ENCODE measurements around the gene KLHDC7A. TPM values are rescaled to one million over a fixed set of nuclear protein-coding genes. Genes with fewer than 3 reads are reported as not detected.

The KLHDC7A gene
- total and polyA plus RNA-seq, 2 of the 4 experiments (the other 2 are of a cell fraction): not detected

DNA sequence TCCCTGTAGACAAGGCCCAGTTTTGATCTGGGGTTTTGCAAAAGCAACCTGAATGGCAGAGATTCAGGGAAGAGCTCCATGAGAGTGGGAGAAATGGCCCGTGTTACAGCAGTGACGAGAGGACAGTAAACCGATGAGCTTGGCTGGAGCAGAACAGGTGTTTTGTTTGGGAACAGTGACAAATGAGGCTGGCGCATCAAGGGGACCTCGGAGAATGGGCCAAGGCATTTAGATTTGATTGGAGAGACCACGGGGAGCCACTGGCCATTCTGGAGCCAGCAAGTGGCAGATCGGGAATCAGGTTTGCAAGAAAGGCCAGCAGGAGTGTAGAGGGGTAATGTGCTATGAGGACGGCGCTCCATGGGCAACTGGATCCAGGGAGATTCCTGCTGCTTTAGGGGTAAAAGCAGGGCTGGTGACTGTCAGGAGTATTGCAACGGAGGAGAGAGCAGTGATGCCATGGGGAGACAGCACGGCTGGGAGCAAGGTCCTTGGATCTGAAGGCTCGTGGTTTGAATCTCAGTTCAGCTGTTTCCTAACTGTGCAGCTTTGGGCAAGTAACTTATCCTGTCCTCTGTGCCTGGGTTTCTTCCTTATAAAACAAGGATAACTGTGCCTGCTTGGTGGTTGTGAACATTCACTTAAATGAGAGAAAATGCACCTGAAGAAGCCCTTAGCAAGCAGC, 9.9 kb upstream of the KLHDC7A start:
- Histone ChIP-seq H3K4me1 (ENCODE audit: control insufficient read depth, insufficient read depth, low read length) (no peaks in the 10 kb centered on the region), H3K27ac (ENCODE audit: insufficient read depth, low read length) (no peak overlapping the region), H4K91ac (ENCODE audit: insufficient read depth, low read depth, low read length) (no peak overlapping the region), H3K36me3 (ENCODE audit: control insufficient read depth, insufficient read depth, low read length) (no peaks in the 10 kb centered on the region), H3K4me3 (ENCODE audit: insufficient read depth, low read depth, low read length) (no peak overlapping the region), H3K18ac (ENCODE audit: low read depth, low read length) (no peak overlapping the region), H3K79me1 (ENCODE audit: low read depth in 1 of 2, low read length in 2 of 2) (no peaks in the 10 kb centered on the region), H4K20me1 (ENCODE audit: insufficient read depth, low read length) (no peaks in the 10 kb centered on the region), H2BK120ac (ENCODE audit: low read depth, low read length) (no peak overlapping the region), H2AK9ac (replicated peaks; ENCODE audit: low read depth, low read length, poor library complexity) (no peak overlapping the region), H2BK15ac (ENCODE audit: low read depth, low read length) (no peak overlapping the region), H3K56ac (ENCODE audit: extremely low read depth, insufficient read depth, low read length) (no peak overlapping the region), H2BK5ac (ENCODE audit: low read depth, low read length, poor library complexity, severe bottlenecking) (no peak overlapping the region), H3K4ac (ENCODE audit: low read depth, low read length) (no peak overlapping the region), H4K5ac (ENCODE audit: low read depth, low read length) (no peak overlapping the region), H3K23ac (ENCODE audit: low read depth, low read length) (no peak overlapping the region), H3K9me1 (ENCODE audit: insufficient read depth, low read length) (no peaks in the 10 kb centered on the region), H2AFZ (replicated peaks; ENCODE audit: low read length, poor library complexity) (no peak overlapping the region), H3K14ac (replicated peaks; ENCODE audit: low read depth, low read length) (no peak overlapping the region), H4K8ac (ENCODE audit: low read depth in 2 of 2, low read length in 2 of 2) (no peak overlapping the region), H2AK5ac (ENCODE audit: low read depth, low read length) (no peak overlapping the region), H3K9me3 (ENCODE audit: control insufficient read depth, insufficient read depth, low read length) (peaks cover 22% of the 10 kb centered on the region), H3K9ac (ENCODE audit: low read depth, low read length) (no peak overlapping the region), H3K27me3 (ENCODE audit: control insufficient read depth, insufficient read depth, low read length) (no peaks in the 10 kb centered on the region), H3K4me2 (ENCODE audit: low read depth, low read length) (no peak overlapping the region), H2BK20ac (ENCODE audit: low read depth, low read length) (no peak overlapping the region)
- TF ChIP-seq RAD21 (IDR thresholded peaks at IDR 0.05; ENCODE audit: low read length) (no peak), FOS (IDR thresholded peaks at IDR 0.05; ENCODE audit: low read depth, low read length) (no peak), NFE2L2 (IDR thresholded peaks at IDR 0.05; ENCODE audit: low read depth, low read length) (no peak), MAFK (IDR thresholded peaks at IDR 0.05; ENCODE audit: low read depth, low read length) (no peak), SMC3 (IDR thresholded peaks at IDR 0.05; ENCODE audit: low read depth, low read length) (no peak), POLR2A (IDR thresholded peaks at IDR 0.05; ENCODE audit: low read depth, low read length) (no peak), BHLHE40 (IDR thresholded peaks at IDR 0.05; ENCODE audit: low read depth, low read length) (no peak), RCOR1 (IDR thresholded peaks at IDR 0.05; ENCODE audit: insufficient replicate concordance, low read length) (no peak), CHD1 (IDR thresholded peaks at IDR 0.05; ENCODE audit: low read depth, low read length) (no peak), CEBPB (IDR thresholded peaks at IDR 0.05; ENCODE audit: low read depth, low read length) (no peak)
- TF ChIP-seq, protein P1, sequence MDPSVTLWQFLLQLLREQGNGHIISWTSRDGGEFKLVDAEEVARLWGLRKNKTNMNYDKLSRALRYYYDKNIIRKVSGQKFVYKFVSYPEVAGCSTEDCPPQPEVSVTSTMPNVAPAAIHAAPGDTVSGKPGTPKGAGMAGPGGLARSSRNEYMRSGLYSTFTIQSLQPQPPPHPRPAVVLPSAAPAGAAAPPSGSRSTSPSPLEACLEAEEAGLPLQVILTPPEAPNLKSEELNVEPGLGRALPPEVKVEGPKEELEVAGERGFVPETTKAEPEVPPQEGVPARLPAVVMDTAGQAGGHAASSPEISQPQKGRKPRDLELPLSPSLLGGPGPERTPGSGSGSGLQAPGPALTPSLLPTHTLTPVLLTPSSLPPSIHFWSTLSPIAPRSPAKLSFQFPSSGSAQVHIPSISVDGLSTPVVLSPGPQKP (IDR thresholded peaks at IDR 0.05; ENCODE audit: borderline replicate concordance, low read depth, low read length): no peak
- 41% methylated on average over 7 of the region's 12 CpGs; no CpG with 5 or more reads in 1 of the 2 experiments for WGBS, 2 experiments (ENCODE audit: extremely low coverage in 2 of 2, insufficient read length in 1 of 2)
- DNase-seq: no peak
- intact Hi-C loops (cut with micrococcal nuclease) (no loop called here), dilution Hi-C loops (cut with HindIII; ENCODE audit: low sequenced_read_pairs, unreplicated experiment) (no loop called here), in situ Hi-C loops (cut with MboI; ENCODE audit: low sequenced_read_pairs) (no loop called here)
- ChIA-PET CTCF (interaction anchor here (0.6 kb wide), 1 partner anchor 22 kb away, joined by 4 read pairs; no protein-coding TSS in a partner anchor), POLR2A (ENCODE audit: unreplicated experiment) (no interaction called here)
- no TSS peak for BruUV-seq (replicated peaks)
- ATAC-seq (ENCODE audit: low read depth): no peak

Measured in IMR-90 (cell line).